Neuronal stem cell (in vitro differentiated cells): ENCODE measurements around the gene KRTAP9-4.

Source experiments
- DNase-seq: peaks from one replicate; pipeline ENCODE4 v3.0.0-alpha.2; 2013; ENCODE audit warnings: low spot score
- H2AFZ ChIP-seq: one replicate; pipeline ENCODE4 v1.6.1; 2013; ENCODE audit warnings: mild to moderate bottlenecking, low read length, inconsistent platforms
- H2AK5ac ChIP-seq: 2 replicates; pipeline ENCODE4 v1.6.1; 2013; ENCODE audit warnings: low read depth, mild to moderate bottlenecking, inconsistent platforms, low read length, moderate library complexity, mixed read lengths
- H2BK120ac ChIP-seq: 2 replicates; pipeline ENCODE4 v1.6.1; 2013; ENCODE audit warnings: low read depth, mild to moderate bottlenecking, inconsistent platforms, low read length, moderate library complexity, mixed read lengths
- H2BK12ac ChIP-seq: one replicate; pipeline ENCODE4 v1.6.1; 2013; ENCODE audit warnings: low read length, inconsistent platforms
- H2BK15ac ChIP-seq: 2 replicates; pipeline ENCODE4 v1.6.1; 2013; ENCODE audit warnings: mild to moderate bottlenecking, low read length, inconsistent platforms, mixed read lengths
- H2BK5ac ChIP-seq: one replicate; pipeline ENCODE4 v1.6.1; 2013; ENCODE audit warnings: inconsistent platforms, mild to moderate bottlenecking, low read length, moderate library complexity
- H3K14ac ChIP-seq: one replicate; pipeline ENCODE4 v1.6.1; 2013; ENCODE audit warnings: low read length, inconsistent platforms
- H3K18ac ChIP-seq: 2 replicates; pipeline ENCODE4 v1.6.1; 2013; ENCODE audit warnings: low read length, inconsistent platforms
- H3K23ac ChIP-seq: 2 replicates; pipeline ENCODE4 v1.6.1; 2013; ENCODE audit warnings: low read depth, mild to moderate bottlenecking, mixed read lengths, low read length, inconsistent platforms; ENCODE audit not compliant: poor library complexity
- H3K27ac ChIP-seq: replicated peaks from 3 replicates; pipeline ENCODE4 v1.5.1; 2013; ENCODE audit warnings: low read length, inconsistent platforms
- H3K27me3 ChIP-seq, 3 experiments: 2 replicates each; pipeline ENCODE4 v1.6.1; 2013; ENCODE audit warnings: low read length in 3 of 3, mild to moderate bottlenecking in 2 of 3, inconsistent platforms in 1 of 3, low read depth in 1 of 3, mixed read lengths in 1 of 3, moderate library complexity in 1 of 3; ENCODE audit not compliant: control insufficient read depth in 3 of 3, insufficient read depth in 3 of 3
- H3K36me3 ChIP-seq, 2 donors: replicated peaks in 1 of 2; 2 replicates each; pipeline ENCODE4 v1.6.1; 2013; ENCODE audit warnings: low read length in 2 of 2; ENCODE audit not compliant: control insufficient read depth in 2 of 2, insufficient read depth in 2 of 2
- H3K4ac ChIP-seq: 2 replicates; pipeline ENCODE4 v1.6.1; 2013; ENCODE audit warnings: inconsistent platforms, mild to moderate bottlenecking, low read length, moderate library complexity
- H3K4me1 ChIP-seq, 2 donors: 1 replicate in 1 of 2; 2 replicates in 1 of 2; pipeline ENCODE4 v1.6.1; 2013; ENCODE audit warnings: low read length in 2 of 2, low read depth in 1 of 2; ENCODE audit not compliant: control insufficient read depth in 2 of 2, insufficient read depth in 1 of 2
- H3K4me2 ChIP-seq: one replicate; pipeline ENCODE4 v1.6.1; 2013; ENCODE audit warnings: mild to moderate bottlenecking, low read length, inconsistent platforms; ENCODE audit not compliant: insufficient read depth, poor library complexity, severe bottlenecking
- H3K4me3 ChIP-seq, 2 donors: 2 replicates each; pipeline ENCODE4 v1.5.1; 2013; ENCODE audit warnings: low read length in 2 of 2, mild to moderate bottlenecking in 2 of 2, inconsistent platforms in 1 of 2, moderate library complexity in 1 of 2
- H3K79me1 ChIP-seq: one replicate; pipeline ENCODE4 v1.6.1; 2013; ENCODE audit warnings: low read depth, mild to moderate bottlenecking, inconsistent platforms, low read length, moderate library complexity
- H3K9ac ChIP-seq: one replicate; pipeline ENCODE4 v1.6.1; 2013; ENCODE audit warnings: mild to moderate bottlenecking, low read depth, low read length, inconsistent platforms; ENCODE audit not compliant: poor library complexity
- H3K9me3 ChIP-seq, 2 donors: replicated peaks in 1 of 2; 2 replicates each; pipeline versions ENCODE3 to v1.6.1; 2013; ENCODE audit warnings: low read length in 2 of 2, mild to moderate bottlenecking in 2 of 2, inconsistent platforms in 1 of 2, low read depth in 1 of 2, mixed read lengths in 1 of 2, moderate library complexity in 1 of 2; ENCODE audit not compliant: control insufficient read depth in 2 of 2, insufficient read depth in 1 of 2
- H4K8ac ChIP-seq: one replicate; pipeline ENCODE4 v1.6.1; 2013; ENCODE audit warnings: low read depth, mild to moderate bottlenecking, inconsistent platforms, low read length, moderate library complexity
- H4K91ac ChIP-seq: one replicate; pipeline ENCODE4 v1.6.1; 2013; ENCODE audit warnings: low read length, low read depth, mild to moderate bottlenecking, inconsistent platforms; ENCODE audit not compliant: poor library complexity
- WGBS, 2 donors: extraction: QIAGEN DNeasy Blood & Tissue Kit; methylation state at CpG; one replicate each; pipeline ENCODE4 v1.1.7; 2013; ENCODE audit warnings: missing lambda C conversion rate in 2 of 2, mixed read lengths in 1 of 2; ENCODE audit not compliant: insufficient read length in 2 of 2, insufficient replicate concordance in 1 of 2; ENCODE audit errors: extremely low coverage in 2 of 2; 5-methylcytosine and 5-hydroxymethylcytosine counted together

The KRTAP9-4 gene

DNA sequence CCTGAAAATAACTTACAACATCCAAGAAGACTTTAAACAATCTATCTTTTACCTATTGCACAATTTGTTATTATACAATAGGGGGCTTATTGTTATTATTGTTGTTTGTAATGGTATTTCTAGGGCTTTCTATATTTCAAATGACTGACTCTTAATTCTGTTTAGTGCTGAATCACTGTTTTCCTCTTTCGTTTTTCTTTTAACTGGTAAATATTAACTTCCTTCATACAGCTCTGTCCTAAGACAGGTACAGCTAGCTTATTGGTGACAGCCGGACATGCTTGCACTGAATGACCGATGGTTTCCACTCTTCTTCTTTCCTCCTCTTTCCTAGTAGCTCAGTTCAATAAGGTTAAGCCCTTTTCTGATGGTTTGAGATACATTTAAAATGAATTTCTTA lies 37.6 kb downstream of the KRTAP9-4 start:
- H3K9ac ChIP-seq = no peak overlapping the region
- DNase-seq = no peak

GRCh38 chr17:41294016-41294415 lies 44.5 kb downstream of the KRTAP9-4 start:
- no CpG with 5 or more reads among the region's 1 CpG for WGBS, 2 donors
- Histone ChIP-seq H3K36me3 (no peaks in the 10 kb centered on the region), H2AFZ (no peak overlapping the region)

More for the DNA sequence above, 37.6 kb downstream of the KRTAP9-4 start:
- Histone ChIP-seq H3K4me2 (no peak overlapping the region), H2AFZ (no peak overlapping the region), H2BK12ac (no peak overlapping the region), H3K4ac (no peak overlapping the region), H3K4me1 (peaks cover 0 to 2% of the 10 kb centered on the region in 2 donors), H4K91ac (no peak overlapping the region), H2BK120ac (no peak overlapping the region), H2BK15ac (no peak overlapping the region), H3K23ac (no peak overlapping the region), H3K79me1 (no peaks in the 10 kb centered on the region), H3K27ac (no peak overlapping the region), H2BK5ac (no peak overlapping the region), H3K9me3 (no peaks in the 10 kb centered on the region), H3K14ac (no peak overlapping the region), H3K4me3 (no peak overlapping the region), H3K27me3 (no peaks in the 10 kb centered on the region), H3K18ac (no peak overlapping the region), H3K36me3 (no peaks in the 10 kb centered on the region), H4K8ac (no peak overlapping the region), H2AK5ac (no peak overlapping the region)
- WGBS, 2 donors = no CpG with 5 or more reads among the region's 3 CpGs

GRCh38 chr17:41296846-41297245 lies 47.4 kb downstream of the KRTAP9-4 start:
- Histone ChIP-seq H3K9me3 (no peaks in the 10 kb centered on the region), H2BK120ac (no peak overlapping the region), H2BK15ac (no peak overlapping the region), H3K79me1 (no peaks in the 10 kb centered on the region), H2AK5ac (no peak overlapping the region), H3K4ac (no peak overlapping the region), H3K27me3 (no peaks in the 10 kb centered on the region), H3K14ac (no peak overlapping the region), H3K4me3 (no peak overlapping the region), H3K23ac (no peak overlapping the region), H3K4me2 (no peak overlapping the region), H3K9ac (no peak overlapping the region), H2BK12ac (no peak overlapping the region), H3K36me3 (no peaks in the 10 kb centered on the region), H4K91ac (no peak overlapping the region), H2BK5ac (no peak overlapping the region), H3K18ac (no peak overlapping the region), H4K8ac (no peak overlapping the region), H3K27ac (no peak overlapping the region), H3K4me1 (no peaks in the 10 kb centered on the region), H2AFZ (no peak overlapping the region)
- DNase-seq = no peak
- no CpG with 5 or more reads among the region's 1 CpG for WGBS, 2 donors

More at GRCh38 chr17:41294016-41294415, 44.5 kb downstream of the KRTAP9-4 start:
- Histone ChIP-seq H3K4me3 (no peak overlapping the region), H3K23ac (no peak overlapping the region), H3K4me1 (no peaks in the 10 kb centered on the region), H2AK5ac (no peak overlapping the region), H4K91ac (no peak overlapping the region), H2BK120ac (no peak overlapping the region), H4K8ac (no peak overlapping the region), H3K9me3 (no peaks in the 10 kb centered on the region), H3K9ac (no peak overlapping the region), H2BK5ac (no peak overlapping the region), H2BK15ac (no peak overlapping the region), H3K4ac (no peak overlapping the region), H3K27me3 (no peaks in the 10 kb centered on the region), H2BK12ac (no peak overlapping the region), H3K14ac (no peak overlapping the region), H3K4me2 (no peak overlapping the region), H3K27ac (no peak overlapping the region), H3K18ac (no peak overlapping the region), H3K79me1 (no peaks in the 10 kb centered on the region)
- no peak for DNase-seq

DNA sequence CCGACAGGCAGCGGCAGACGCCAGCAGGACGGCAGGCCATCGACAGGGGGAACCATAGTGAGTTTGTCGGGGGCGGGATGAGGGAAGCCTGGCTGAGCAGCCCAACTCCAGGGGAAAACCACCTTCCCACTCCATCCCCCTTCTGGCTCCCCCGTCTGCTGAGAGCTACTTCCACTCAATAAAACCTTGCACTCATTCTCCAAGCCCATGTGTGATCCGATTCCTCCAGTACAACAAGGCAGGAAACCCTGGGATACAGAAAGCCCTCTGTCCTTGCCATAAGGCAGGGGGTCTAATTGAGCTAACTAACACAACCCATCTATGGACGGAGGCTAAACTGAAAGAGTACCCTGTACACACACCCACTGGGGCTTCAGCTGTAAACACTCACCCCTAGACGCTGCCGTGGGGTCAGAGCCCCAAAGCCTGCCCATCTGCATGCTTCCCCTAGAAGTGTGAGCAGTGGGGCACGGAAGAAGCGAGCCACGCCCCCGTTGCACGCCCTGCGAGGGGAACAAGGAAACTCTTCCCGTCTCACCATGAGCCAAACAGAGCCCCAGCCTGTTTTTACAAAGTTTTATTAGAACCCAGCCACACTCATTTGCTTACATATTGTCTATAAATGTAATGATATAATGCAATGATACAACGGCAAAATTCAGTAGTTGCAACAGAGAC lies 49.1 kb downstream of the KRTAP9-4 start:
- no peak for DNase-seq
- Histone ChIP-seq H3K36me3 (no peaks in the 10 kb centered on the region), H3K27me3 (no peaks in the 10 kb centered on the region), H3K18ac (no peak overlapping the region), H4K91ac (no peak overlapping the region), H2AK5ac (no peak overlapping the region), H3K4me1 (no peaks in the 10 kb centered on the region), H3K23ac (no peak overlapping the region), H2BK15ac (no peak overlapping the region), H3K9me3 (no peaks in the 10 kb centered on the region), H2AFZ (no peak overlapping the region), H3K4me3 (no peak overlapping the region), H2BK120ac (no peak overlapping the region), H3K27ac (no peak overlapping the region), H3K9ac (no peak overlapping the region), H2BK12ac (no peak overlapping the region), H4K8ac (no peak overlapping the region), H3K4me2 (no peak overlapping the region), H3K14ac (no peak overlapping the region), H3K4ac (no peak overlapping the region), H2BK5ac (no peak overlapping the region), H3K79me1 (no peaks in the 10 kb centered on the region)
- WGBS, 2 donors = no CpG with 5 or more reads among the region's 20 CpGs
